D721Med (cell line): ENCODE measurements around the gene ARMH3.

Experiments
- DNase-seq: peaks from one replicate; pipeline ENCODE4 v3.0.0; 2011; ENCODE audit warnings: low spot score; ENCODE audit not compliant: insufficient read length
- FAIRE-seq: peaks from 2 replicates; lab custom pipeline; 2011; peaks lifted over from hg19 to GRCh38; lab: Jason Lieb, UNC
- TF ChIP-seq, protein P1 (sequence below): IDR thresholded peaks from 2 replicates; pipeline ENCODE4 v1.5.1; 2012; ENCODE audit warnings: mild to moderate bottlenecking, control low read depth; ENCODE audit not compliant: insufficient read depth; ENCODE audit errors: missing control alignments

The ARMH3 gene

DNA sequence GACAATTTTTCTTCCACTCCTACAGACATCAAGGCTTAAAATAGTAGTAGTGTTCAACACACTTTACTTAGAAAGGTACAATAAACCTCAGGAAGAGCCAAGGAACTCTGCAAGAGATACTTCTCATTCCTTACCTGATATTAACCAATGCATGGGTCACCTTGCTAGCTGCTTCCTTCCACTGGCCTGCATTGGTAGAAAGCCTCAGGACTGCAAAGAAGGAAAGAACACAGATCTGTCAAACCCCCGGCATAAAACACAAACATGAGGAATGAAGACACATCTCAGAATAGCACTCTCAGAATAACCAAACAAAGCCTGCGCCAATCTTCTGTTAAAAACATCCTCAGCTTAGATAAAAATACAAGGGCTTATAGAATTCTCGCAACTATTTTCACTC lies 116.2 kb downstream of the ARMH3 start:
- FAIRE-seq = no peak
- no peak for DNase-seq
- TF ChIP-seq, protein P1, sequence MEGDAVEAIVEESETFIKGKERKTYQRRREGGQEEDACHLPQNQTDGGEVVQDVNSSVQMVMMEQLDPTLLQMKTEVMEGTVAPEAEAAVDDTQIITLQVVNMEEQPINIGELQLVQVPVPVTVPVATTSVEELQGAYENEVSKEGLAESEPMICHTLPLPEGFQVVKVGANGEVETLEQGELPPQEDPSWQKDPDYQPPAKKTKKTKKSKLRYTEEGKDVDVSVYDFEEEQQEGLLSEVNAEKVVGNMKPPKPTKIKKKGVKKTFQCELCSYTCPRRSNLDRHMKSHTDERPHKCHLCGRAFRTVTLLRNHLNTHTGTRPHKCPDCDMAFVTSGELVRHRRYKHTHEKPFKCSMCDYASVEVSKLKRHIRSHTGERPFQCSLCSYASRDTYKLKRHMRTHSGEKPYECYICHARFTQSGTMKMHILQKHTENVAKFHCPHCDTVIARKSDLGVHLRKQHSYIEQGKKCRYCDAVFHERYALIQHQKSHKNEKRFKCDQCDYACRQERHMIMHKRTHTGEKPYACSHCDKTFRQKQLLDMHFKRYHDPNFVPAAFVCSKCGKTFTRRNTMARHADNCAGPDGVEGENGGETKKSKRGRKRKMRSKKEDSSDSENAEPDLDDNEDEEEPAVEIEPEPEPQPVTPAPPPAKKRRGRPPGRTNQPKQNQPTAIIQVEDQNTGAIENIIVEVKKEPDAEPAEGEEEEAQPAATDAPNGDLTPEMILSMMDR = no peak

DNA sequence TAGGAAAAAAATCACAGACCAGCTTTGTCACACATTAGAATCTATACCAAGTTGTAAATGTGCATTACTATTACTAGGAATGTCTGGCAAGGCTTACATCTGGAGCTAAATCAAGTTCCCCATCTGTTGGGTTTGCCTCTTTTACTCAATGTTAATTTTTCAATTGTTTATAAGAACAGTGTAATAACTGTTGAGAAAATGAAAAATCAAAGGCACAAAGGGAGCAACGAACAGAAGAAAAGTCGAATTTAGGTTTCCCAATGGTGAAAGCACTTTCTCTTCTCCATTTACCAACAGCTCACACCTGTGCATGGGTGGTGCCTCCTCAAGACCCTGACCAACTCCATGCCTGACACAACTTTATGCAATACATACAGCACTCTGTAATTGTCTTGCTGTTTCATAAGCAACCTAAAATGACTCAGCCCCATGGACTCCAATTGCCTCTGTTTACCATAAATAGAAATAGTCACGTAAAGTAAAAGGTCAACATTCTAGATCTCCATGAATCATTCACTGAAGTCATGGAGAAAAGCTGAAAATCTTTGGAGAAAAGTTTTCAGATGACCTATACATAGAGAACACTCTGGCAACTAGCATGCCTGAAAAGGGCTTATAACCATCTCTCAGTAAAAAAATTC lies 116.8 kb downstream of the ARMH3 start:
- DNase-seq = no peak
- TF ChIP-seq, protein P1 = no peak
- FAIRE-seq = no peak

DNA sequence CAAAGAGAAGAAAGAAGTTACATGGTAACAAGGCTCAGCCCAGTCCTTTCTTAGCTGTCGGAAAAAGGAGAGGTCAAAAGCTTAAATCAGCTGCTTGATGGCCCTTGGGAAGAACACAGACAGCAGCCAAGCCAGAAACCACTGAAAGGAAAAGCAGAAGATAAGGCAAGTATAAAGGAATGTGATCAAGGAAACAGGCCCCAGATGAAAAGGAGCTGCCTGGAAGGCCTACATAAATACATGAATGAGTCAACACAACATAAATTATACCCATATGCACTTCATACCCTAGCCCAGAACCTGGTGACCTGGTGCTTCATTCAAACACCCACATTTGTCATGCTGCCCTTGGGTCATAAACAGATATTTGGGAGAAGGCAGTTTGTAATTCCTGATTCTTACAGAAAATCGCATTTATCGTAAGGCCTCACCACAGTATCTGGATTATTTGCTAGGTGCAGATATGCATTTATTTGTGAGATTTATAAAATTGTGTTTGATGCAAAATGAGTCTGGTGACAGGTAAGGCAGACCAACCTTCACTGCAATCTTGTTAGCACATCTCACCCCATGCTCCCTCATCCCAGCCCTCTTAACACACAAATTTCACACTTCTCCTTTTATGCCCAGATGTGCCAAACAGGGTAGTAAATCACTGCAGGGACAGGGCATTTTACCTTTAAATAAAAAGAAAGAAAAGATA lies 117.5 kb downstream of the ARMH3 start:
- no peak for FAIRE-seq
- TF ChIP-seq, protein P1 = no peak
- DNase-seq = no peak

DNA sequence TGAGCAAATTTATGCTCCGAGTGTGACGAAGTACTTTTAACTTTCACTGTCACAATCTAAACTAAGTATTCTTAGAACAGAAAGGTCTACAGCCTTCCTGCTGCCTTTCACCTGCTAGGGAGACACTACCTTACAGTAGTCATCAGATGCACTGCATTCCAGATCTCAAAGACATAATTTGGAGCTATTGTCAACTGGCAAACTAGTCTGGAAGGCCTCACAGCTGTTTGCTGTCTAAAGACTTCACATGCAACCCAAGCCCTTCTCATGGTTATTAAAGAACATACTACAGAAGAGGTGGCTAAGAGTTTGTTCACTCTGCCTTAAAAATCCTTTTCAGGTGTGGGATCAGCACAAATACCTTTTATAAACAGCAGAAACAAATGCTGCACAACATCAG lies 120.5 kb downstream of the ARMH3 start:
- no peak for DNase-seq
- FAIRE-seq = no peak
- TF ChIP-seq, protein P1 = no peak

DNA sequence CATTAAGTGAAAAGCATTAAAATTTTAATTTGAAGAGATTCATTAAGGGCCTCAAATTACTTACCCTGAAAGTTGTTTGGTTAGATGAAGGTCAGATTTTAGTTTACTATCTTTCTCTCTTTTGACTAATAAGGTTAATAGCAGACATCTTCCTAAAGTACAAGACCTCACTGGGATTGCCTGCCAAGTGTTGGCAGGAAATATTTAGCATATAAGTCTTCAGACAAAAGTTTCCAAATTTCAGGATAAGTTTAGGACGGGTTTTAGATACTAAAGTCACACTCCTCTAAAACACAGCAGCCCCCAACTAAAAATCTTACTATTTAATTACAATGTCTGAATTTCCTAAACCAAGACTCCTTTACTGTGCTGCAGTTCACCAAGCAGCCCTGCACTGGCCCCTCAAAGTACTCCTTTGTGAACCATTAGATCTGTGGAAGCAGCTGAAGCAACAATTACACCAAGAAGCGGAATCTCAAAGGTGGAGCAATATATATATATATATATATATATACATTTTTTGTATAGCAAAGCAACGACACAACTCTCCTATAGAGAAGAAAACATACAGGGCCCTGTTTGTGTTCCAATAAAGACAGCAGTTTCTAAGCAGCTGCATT lies 121.2 kb downstream of the ARMH3 start:
- FAIRE-seq (no peak), DNase-seq (no peak)
- TF ChIP-seq, protein P1 = no peak

DNA sequence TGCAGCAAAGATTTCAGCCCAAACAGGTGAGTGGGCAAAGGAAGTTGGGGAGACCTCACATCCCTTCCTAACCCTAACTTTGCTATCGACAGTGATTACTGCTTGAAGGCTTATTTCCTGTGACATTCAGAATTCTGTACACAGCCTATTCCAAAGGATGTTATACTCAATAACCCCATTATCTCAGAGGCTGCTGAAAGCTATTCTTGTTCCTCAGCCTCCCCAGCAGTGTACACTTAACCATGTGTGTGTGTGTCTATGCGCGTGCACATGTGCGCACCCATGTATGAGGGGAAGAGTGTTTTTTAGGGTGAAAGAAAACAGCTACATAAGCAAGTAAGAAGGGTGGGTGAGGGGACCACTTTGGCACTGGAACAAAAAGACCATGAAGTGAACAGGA lies 122.0 kb downstream of the ARMH3 start:
- FAIRE-seq (no peak), DNase-seq (no peak)
- TF ChIP-seq, protein P1 = no peak
